PFSK-1 (cell line): ENCODE measurements around the gene TXNL1.

Experiments used
- FOXP2 ChIP-seq: optimal IDR thresholded peaks from 2 replicates; pipeline ENCODE3; 2011; ENCODE audit warnings: borderline replicate concordance, control low read depth, inconsistent platforms; ENCODE audit not compliant: insufficient read depth; ENCODE audit errors: extremely low read length, extremely low read depth
- POLR2AphosphoS5 ChIP-seq: IDR thresholded peaks from 2 replicates; pipeline ENCODE4 v1.6.1; 2012; ENCODE audit warnings: low read depth, mild to moderate bottlenecking, control low read depth, low read length, moderate library complexity
- SIN3A ChIP-seq: IDR thresholded peaks from 2 replicates; pipeline ENCODE4 v1.6.1; 2012; ENCODE audit warnings: mild to moderate bottlenecking, low read length, moderate library complexity, borderline replicate concordance; ENCODE audit not compliant: insufficient read depth
- TAF1 ChIP-seq: IDR thresholded peaks from 2 replicates; pipeline ENCODE4 v1.6.1; 2012; ENCODE audit warnings: low read length, control low read depth, borderline replicate concordance; ENCODE audit not compliant: insufficient read depth
- TF ChIP-seq, protein P1 (sequence below), 2 experiments: IDR thresholded peaks; 2 replicates each; pipeline versions ENCODE4 v1.6.1 to v1.8.0; 2011 to 2012; ENCODE audit warnings: low read depth in 2 of 2, low read length in 2 of 2, control low read depth in 1 of 2, inconsistent platforms in 1 of 2, mild to moderate bottlenecking in 1 of 2, moderate library complexity in 1 of 2; ENCODE audit not compliant: insufficient read depth in 1 of 2

DNA sequence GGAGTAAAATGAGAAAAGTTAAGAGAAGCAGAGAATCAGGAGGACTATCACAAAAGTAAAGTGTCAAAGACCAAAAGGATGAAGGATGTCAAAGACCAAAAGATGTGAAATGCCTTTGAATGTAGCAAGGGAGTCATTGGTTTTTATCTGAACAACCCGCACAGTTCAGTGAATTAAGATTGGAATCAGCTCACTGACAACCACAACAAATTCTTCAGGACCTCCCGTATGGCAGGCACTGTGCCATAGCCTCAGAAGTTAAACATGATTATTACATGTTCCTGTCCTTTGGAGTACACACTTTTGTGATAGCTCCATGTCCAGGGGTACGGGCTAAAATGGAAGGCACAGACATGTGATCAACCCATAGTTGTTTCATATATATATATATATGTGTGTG lies 5.0 kb upstream of the TXNL1 start:
- TF ChIP-seq, protein P1, sequence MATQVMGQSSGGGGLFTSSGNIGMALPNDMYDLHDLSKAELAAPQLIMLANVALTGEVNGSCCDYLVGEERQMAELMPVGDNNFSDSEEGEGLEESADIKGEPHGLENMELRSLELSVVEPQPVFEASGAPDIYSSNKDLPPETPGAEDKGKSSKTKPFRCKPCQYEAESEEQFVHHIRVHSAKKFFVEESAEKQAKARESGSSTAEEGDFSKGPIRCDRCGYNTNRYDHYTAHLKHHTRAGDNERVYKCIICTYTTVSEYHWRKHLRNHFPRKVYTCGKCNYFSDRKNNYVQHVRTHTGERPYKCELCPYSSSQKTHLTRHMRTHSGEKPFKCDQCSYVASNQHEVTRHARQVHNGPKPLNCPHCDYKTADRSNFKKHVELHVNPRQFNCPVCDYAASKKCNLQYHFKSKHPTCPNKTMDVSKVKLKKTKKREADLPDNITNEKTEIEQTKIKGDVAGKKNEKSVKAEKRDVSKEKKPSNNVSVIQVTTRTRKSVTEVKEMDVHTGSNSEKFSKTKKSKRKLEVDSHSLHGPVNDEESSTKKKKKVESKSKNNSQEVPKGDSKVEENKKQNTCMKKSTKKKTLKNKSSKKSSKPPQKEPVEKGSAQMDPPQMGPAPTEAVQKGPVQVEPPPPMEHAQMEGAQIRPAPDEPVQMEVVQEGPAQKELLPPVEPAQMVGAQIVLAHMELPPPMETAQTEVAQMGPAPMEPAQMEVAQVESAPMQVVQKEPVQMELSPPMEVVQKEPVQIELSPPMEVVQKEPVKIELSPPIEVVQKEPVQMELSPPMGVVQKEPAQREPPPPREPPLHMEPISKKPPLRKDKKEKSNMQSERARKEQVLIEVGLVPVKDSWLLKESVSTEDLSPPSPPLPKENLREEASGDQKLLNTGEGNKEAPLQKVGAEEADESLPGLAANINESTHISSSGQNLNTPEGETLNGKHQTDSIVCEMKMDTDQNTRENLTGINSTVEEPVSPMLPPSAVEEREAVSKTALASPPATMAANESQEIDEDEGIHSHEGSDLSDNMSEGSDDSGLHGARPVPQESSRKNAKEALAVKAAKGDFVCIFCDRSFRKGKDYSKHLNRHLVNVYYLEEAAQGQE (IDR thresholded peaks at IDR 0.05; ENCODE audit: insufficient read depth in 1 of 2, low read depth in 2 of 2, low read length in 2 of 2) = no peak
- TF ChIP-seq POLR2AphosphoS5 = no peak
- no peak for TF ChIP-seq TAF1
- TF ChIP-seq SIN3A = no peak
- TF ChIP-seq FOXP2 = no peak
